ENCODE measurements around the gene WDR48.
A peak's percentile ranks its signal among the peaks of the same experiment; 100 is the strongest.
"Not testable (repeated sequence)": the region's sequence is repeated elsewhere in the genome, so short reads cannot be mapped to it uniquely, and the experiment has no call there.

Gene WDR48

GRCh38 chr3:39050029-39050428 lies 1.8 kb upstream of the WDR48 start:
- Mint-ChIP-seq H3K36me3 (no peaks in the 10 kb centered on the region), H3K4me1 (peaks cover 46% of the 10 kb centered on the region), H3K27ac (peak overlapping the region; percentile 4), H3K9me3 (no peaks in the 10 kb centered on the region), H3K27me3 (no peaks in the 10 kb centered on the region), H3K4me3 (peak overlapping the region; percentile 1)

- Mint-ChIP-seq H3K27ac (peak overlapping the region; percentile 88), H3K4me1 (peaks cover 65% of the 10 kb centered on the region), H3K27me3 (no peaks in the 10 kb centered on the region), H3K36me3 (peaks cover 3% of the 10 kb centered on the region), H3K9me3 (no peaks in the 10 kb centered on the region), H3K4me3 (peak overlapping the region; percentile 98)
Measured at GRCh38 chr3:39052583-39052982, 767 bp downstream of the WDR48 start.

- H3K27me3 Mint-ChIP-seq = no peaks in the 10 kb centered on the region
- no peak overlapping the region for H3K4me3 Mint-ChIP-seq
- peaks cover 73% of the 10 kb centered on the region for H3K4me1 Mint-ChIP-seq
- no peak overlapping the region for H3K27ac Mint-ChIP-seq
- H3K36me3 Mint-ChIP-seq = peaks cover 5% of the 10 kb centered on the region
- H3K9me3 Mint-ChIP-seq = no peaks in the 10 kb centered on the region
Measured at GRCh38 chr3:39053696-39054095, 1.9 kb downstream of the WDR48 start.

- peaks cover 5% of the 10 kb centered on the region for H3K36me3 Mint-ChIP-seq
- H3K4me1 Mint-ChIP-seq = peaks cover 75% of the 10 kb centered on the region
- no peaks in the 10 kb centered on the region for H3K27me3 Mint-ChIP-seq
- H3K9me3 Mint-ChIP-seq = no peaks in the 10 kb centered on the region
- H3K27ac Mint-ChIP-seq = no peak overlapping the region
- H3K4me3 Mint-ChIP-seq = no peak overlapping the region
Measured at GRCh38 chr3:39056151-39056550, 4.3 kb downstream of the WDR48 start.

GRCh38 chr3:39061228-39061627 lies 9.4 kb downstream of the WDR48 start:
- H3K4me1 Mint-ChIP-seq = peaks cover 60% of the 10 kb centered on the region
- peaks cover 13% of the 10 kb centered on the region for H3K36me3 Mint-ChIP-seq
- H3K27me3 Mint-ChIP-seq = not testable (repeated sequence)

GRCh38 chr3:39062180-39062579 lies 10.4 kb downstream of the WDR48 start:
- H3K27me3 Mint-ChIP-seq = no peaks in the 10 kb centered on the region
- H3K27ac Mint-ChIP-seq = peak overlapping the region; percentile 82
- no peaks in the 10 kb centered on the region for H3K9me3 Mint-ChIP-seq
- peaks cover 51% of the 10 kb centered on the region for H3K4me1 Mint-ChIP-seq
- H3K4me3 Mint-ChIP-seq = peak overlapping the region; percentile 13
- peaks cover 10% of the 10 kb centered on the region for H3K36me3 Mint-ChIP-seq

More at GRCh38 chr3:39061228-39061627, 9.4 kb downstream of the WDR48 start:
- not testable (repeated sequence) for H3K9me3 Mint-ChIP-seq, H3K4me3 Mint-ChIP-seq, H3K27ac Mint-ChIP-seq

GRCh38 chr3:39063143-39063542 lies 11.3 kb downstream of the WDR48 start:
- H3K36me3 Mint-ChIP-seq = peaks cover 11% of the 10 kb centered on the region
- no peaks in the 10 kb centered on the region for H3K9me3 Mint-ChIP-seq
- H3K27me3 Mint-ChIP-seq = no peaks in the 10 kb centered on the region
- H3K4me3 Mint-ChIP-seq = no peak overlapping the region
- no peak overlapping the region for H3K27ac Mint-ChIP-seq
- H3K4me1 Mint-ChIP-seq = peaks cover 47% of the 10 kb centered on the region

- Mint-ChIP-seq H3K4me3 (no peak overlapping the region), H3K9me3 (no peaks in the 10 kb centered on the region), H3K27me3 (no peaks in the 10 kb centered on the region), H3K4me1 (peaks cover 34% of the 10 kb centered on the region), H3K36me3 (peaks cover 11% of the 10 kb centered on the region), H3K27ac (no peak overlapping the region)
Measured at GRCh38 chr3:39064646-39065045, 12.8 kb downstream of the WDR48 start.

GRCh38 chr3:39065197-39065596 lies 13.4 kb downstream of the WDR48 start:
- Mint-ChIP-seq H3K4me3 (no peak overlapping the region), H3K27ac (no peak overlapping the region), H3K9me3 (no peaks in the 10 kb centered on the region)

GRCh38 chr3:39067286-39067685 lies 15.5 kb downstream of the WDR48 start:
- peaks cover 15% of the 10 kb centered on the region for H3K4me1 Mint-ChIP-seq
- no peak overlapping the region for H3K27ac Mint-ChIP-seq
- H3K36me3 Mint-ChIP-seq = peaks cover 10% of the 10 kb centered on the region

More at GRCh38 chr3:39065197-39065596, 13.4 kb downstream of the WDR48 start:
- H3K27me3 Mint-ChIP-seq = no peaks in the 10 kb centered on the region
- peaks cover 11% of the 10 kb centered on the region for H3K36me3 Mint-ChIP-seq
- H3K4me1 Mint-ChIP-seq = peaks cover 30% of the 10 kb centered on the region

GRCh38 chr3:39068556-39068955 lies 16.7 kb downstream of the WDR48 start:
- Mint-ChIP-seq H3K4me3 (no peak overlapping the region), H3K27me3 (no peaks in the 10 kb centered on the region), H3K9me3 (no peaks in the 10 kb centered on the region), H3K27ac (no peak overlapping the region), H3K4me1 (peaks cover 12% of the 10 kb centered on the region), H3K36me3 (peaks cover 13% of the 10 kb centered on the region)

More at GRCh38 chr3:39067286-39067685, 15.5 kb downstream of the WDR48 start:
- Mint-ChIP-seq H3K9me3 (no peaks in the 10 kb centered on the region), H3K27me3 (no peaks in the 10 kb centered on the region), H3K4me3 (no peak overlapping the region)

- Mint-ChIP-seq H3K9me3 (no peaks in the 10 kb centered on the region), H3K27ac (no peak overlapping the region), H3K4me1 (no peaks in the 10 kb centered on the region), H3K36me3 (peaks cover 20% of the 10 kb centered on the region), H3K4me3 (no peak overlapping the region), H3K27me3 (no peaks in the 10 kb centered on the region)
Measured at GRCh38 chr3:39075910-39076309, 24.1 kb downstream of the WDR48 start.

GRCh38 chr3:39079530-39079929 lies 27.7 kb downstream of the WDR48 start:
- no peaks in the 10 kb centered on the region for H3K27me3 Mint-ChIP-seq
- no peak overlapping the region for H3K4me3 Mint-ChIP-seq
- no peaks in the 10 kb centered on the region for H3K9me3 Mint-ChIP-seq
- peaks cover 19% of the 10 kb centered on the region for H3K36me3 Mint-ChIP-seq
- H3K4me1 Mint-ChIP-seq = peaks cover 10% of the 10 kb centered on the region
- peak overlapping the region; percentile 33 for H3K27ac Mint-ChIP-seq

GRCh38 chr3:39080026-39080425 lies 28.2 kb downstream of the WDR48 start:
- peaks cover 10% of the 10 kb centered on the region for H3K4me1 Mint-ChIP-seq
- no peak overlapping the region for H3K27ac Mint-ChIP-seq
- H3K9me3 Mint-ChIP-seq = no peaks in the 10 kb centered on the region
- H3K27me3 Mint-ChIP-seq = no peaks in the 10 kb centered on the region
- peaks cover 17% of the 10 kb centered on the region for H3K36me3 Mint-ChIP-seq
- H3K4me3 Mint-ChIP-seq = no peak overlapping the region

GRCh38 chr3:39082666-39083313 lies 31.0 kb downstream of the WDR48 start:
- Mint-ChIP-seq H3K36me3 (peaks cover 17% of the 10 kb centered on the region), H3K27ac (peak overlapping the region; percentile 73), H3K27me3 (no peaks in the 10 kb centered on the region), H3K4me1 (peaks cover 10% of the 10 kb centered on the region), H3K9me3 (no peaks in the 10 kb centered on the region), H3K4me3 (no peak overlapping the region)

- Mint-ChIP-seq H3K4me1 (peaks cover 10% of the 10 kb centered on the region), H3K27ac (no peak overlapping the region), H3K27me3 (no peaks in the 10 kb centered on the region), H3K4me3 (no peak overlapping the region), H3K9me3 (no peaks in the 10 kb centered on the region), H3K36me3 (peaks cover 13% of the 10 kb centered on the region)
Measured at GRCh38 chr3:39086144-39086543, 34.3 kb downstream of the WDR48 start.

- Mint-ChIP-seq H3K36me3 (peaks cover 13% of the 10 kb centered on the region), H3K4me1 (no peaks in the 10 kb centered on the region)
Measured at GRCh38 chr3:39088456-39088855, 36.6 kb downstream of the WDR48 start.

More at GRCh38 chr3:39088456-39088855, 36.6 kb downstream of the WDR48 start:
- H3K9me3 Mint-ChIP-seq = no peaks in the 10 kb centered on the region
- H3K4me3 Mint-ChIP-seq = no peak overlapping the region
- H3K27ac Mint-ChIP-seq = no peak overlapping the region
- no peaks in the 10 kb centered on the region for H3K27me3 Mint-ChIP-seq
